ENCODE results near the gene PPM1L. TPM values are rescaled to one million over a fixed set of nuclear protein-coding genes. Genes with fewer than 3 reads are reported as not detected.

Gene PPM1L
- total and polyA plus RNA-seq, 10 of the 15 experiments (the other 5 are each of a cell fraction or from before 2014, with no cell fraction given) = under 0.01 to 0.33 (median 0.06) TPM; not detected in 1

DNA sequence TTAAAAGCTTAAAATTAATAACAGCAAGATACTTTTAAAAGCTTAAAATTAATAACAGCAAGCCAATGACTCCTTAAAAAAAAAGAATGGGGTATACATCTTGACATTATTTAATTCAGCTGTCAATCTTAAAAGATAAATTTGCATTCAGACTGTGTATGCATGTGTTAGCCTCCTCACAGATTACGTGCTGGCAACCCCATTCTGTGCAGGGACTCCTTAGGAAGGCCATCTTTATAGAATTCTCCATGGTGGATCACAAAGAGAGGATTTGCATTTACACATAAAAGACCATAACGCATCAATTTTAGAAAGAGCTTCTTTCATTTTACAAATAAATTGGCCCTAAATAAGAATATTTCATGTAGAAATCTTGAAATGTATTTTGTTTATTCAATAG, 261.9 kb downstream of the PPM1L start:
- Histone ChIP-seq H3K79me2 (ENCODE audit: control insufficient read depth, insufficient read depth, low read length) (no peaks in the 10 kb centered on the region), H3K4me2 (ENCODE audit: control insufficient read depth, insufficient read depth) (no peak overlapping the region), H3K4me3 (no peak overlapping the region), H3K4me1 (ENCODE audit: control insufficient read depth, insufficient read depth, low read length) (no peaks in the 10 kb centered on the region), H3K27ac (ENCODE audit: control insufficient read depth, insufficient read depth) (no peak overlapping the region), H3K36me3 (ENCODE audit: control insufficient read depth in 2 of 2, insufficient read depth in 2 of 2, low read length in 1 of 2) (no peaks in the 10 kb centered on the region), H2AFZ (ENCODE audit: control insufficient read depth, low read depth, low read length) (no peak overlapping the region), H3K9me3 (replicated peaks; ENCODE audit: control insufficient read depth, insufficient read depth, low read length) (no peaks in the 10 kb centered on the region; the same call in 2 of the 3 replicates), H4K20me1 (ENCODE audit: control insufficient read depth, insufficient read depth) (no peaks in the 10 kb centered on the region), H3K9ac (ENCODE audit: control insufficient read depth, insufficient read depth, low read length) (no peak overlapping the region), H3K27me3 (replicated peaks in 1 of 2; ENCODE audit: control insufficient read depth in 2 of 2, insufficient read depth in 2 of 2, low read length in 1 of 2) (no peaks in the 10 kb centered on the region; a peak in 1 of 4 replicates)
- DNase-seq (ENCODE audit: low read depth, low spot score) = no peak
- CTCF ChIA-PET = no interaction called here
- no TSS peak for BruUV-seq (replicated peaks)
- POLR2A ChIA-PET = no interaction called here
- no peak for FAIRE-seq
- WGBS (ENCODE audit: insufficient coverage, insufficient replicate concordance, low lambda C conversion rate, missing lambda C conversion rate) = 50% methylated on average over 2 of the region's 2 CpGs
- SMC1A ChIA-PET (ENCODE audit: uncharacterized antibody, unreplicated experiment) = interaction anchor here (1.1 kb wide), 1 partner anchor 11 kb away, joined by 3 read pairs; no protein-coding TSS in a partner anchor
- TF ChIP-seq, protein P1, sequence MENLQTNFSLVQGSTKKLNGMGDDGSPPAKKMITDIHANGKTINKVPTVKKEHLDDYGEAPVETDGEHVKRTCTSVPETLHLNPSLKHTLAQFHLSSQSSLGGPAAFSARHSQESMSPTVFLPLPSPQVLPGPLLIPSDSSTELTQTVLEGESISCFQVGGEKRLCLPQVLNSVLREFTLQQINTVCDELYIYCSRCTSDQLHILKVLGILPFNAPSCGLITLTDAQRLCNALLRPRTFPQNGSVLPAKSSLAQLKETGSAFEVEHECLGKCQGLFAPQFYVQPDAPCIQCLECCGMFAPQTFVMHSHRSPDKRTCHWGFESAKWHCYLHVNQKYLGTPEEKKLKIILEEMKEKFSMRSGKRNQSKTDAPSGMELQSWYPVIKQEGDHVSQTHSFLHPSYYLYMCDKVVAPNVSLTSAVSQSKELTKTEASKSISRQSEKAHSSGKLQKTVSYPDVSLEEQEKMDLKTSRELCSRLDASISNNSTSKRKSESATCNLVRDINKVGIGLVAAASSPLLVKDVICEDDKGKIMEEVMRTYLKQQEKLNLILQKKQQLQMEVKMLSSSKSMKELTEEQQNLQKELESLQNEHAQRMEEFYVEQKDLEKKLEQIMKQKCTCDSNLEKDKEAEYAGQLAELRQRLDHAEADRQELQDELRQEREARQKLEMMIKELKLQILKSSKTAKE (IDR thresholded peaks at IDR 0.05; ENCODE audit: low read depth, poor library complexity, severe bottlenecking) = no peak
- TF ChIP-seq RB1 (IDR thresholded peaks at IDR 0.05; ENCODE audit: borderline replicate concordance) (no peak), PAX5 (IDR thresholded peaks at IDR 0.05; ENCODE audit: borderline replicate concordance, low read depth, low read length) (no peak), NR2C2 (IDR thresholded peaks at IDR 0.05; ENCODE audit: borderline replicate concordance, control insufficient read depth, insufficient read length, low read depth) (no peak), SREBF1 (IDR thresholded peaks at IDR 0.05; ENCODE audit: low read length) (no peak)
- TF ChIP-seq, protein P2, sequence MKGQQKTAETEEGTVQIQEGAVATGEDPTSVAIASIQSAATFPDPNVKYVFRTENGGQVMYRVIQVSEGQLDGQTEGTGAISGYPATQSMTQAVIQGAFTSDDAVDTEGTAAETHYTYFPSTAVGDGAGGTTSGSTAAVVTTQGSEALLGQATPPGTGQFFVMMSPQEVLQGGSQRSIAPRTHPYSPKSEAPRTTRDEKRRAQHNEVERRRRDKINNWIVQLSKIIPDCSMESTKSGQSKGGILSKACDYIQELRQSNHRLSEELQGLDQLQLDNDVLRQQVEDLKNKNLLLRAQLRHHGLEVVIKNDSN (IDR thresholded peaks at IDR 0.05; ENCODE audit: borderline replicate concordance, extremely low read length, insufficient read depth, low read depth, low read length) = no peak
- intact Hi-C loops (cut with micrococcal nuclease; ENCODE audit: unreplicated experiment) (no loop called here), in situ Hi-C loops (cut with MboI) (no loop called here)
- RAD21 ChIA-PET (ENCODE audit: unreplicated experiment) = no interaction called here
- ATAC-seq = no peak

All from GM12878 (cell line).